ENCODE data around the gene MAGEB17.
"Not testable (repeated sequence)": the region's sequence is repeated elsewhere in the genome, so short reads cannot be mapped to it uniquely, and the experiment has no call there.

Gene MAGEB17

GRCh38 chrX:16138108-16138427 lies 29.2 kb upstream of the MAGEB17 start:
- Histone ChIP-seq H3K9me3 (ENCODE audit: control insufficient read depth, low read length) (no peaks in the 10 kb centered on the region), H3K4me1 (ENCODE audit: control insufficient read depth, insufficient read depth, low read length, poor library complexity, severe bottlenecking) (no peaks in the 10 kb centered on the region), H3K36me3 (ENCODE audit: control insufficient read depth, insufficient read depth, low read length) (no peaks in the 10 kb centered on the region), H3K4me3 (ENCODE audit: extremely low read depth, insufficient read depth, low read length, poor library complexity, severe bottlenecking) (no peak overlapping the region), H3K27ac (ENCODE audit: low read depth, low read length, severe bottlenecking) (no peak overlapping the region)
- no CpG with 5 or more reads among the region's 1 CpG for WGBS, 2 experiments (ENCODE audit: insufficient coverage in 2 of 2)

DNA sequence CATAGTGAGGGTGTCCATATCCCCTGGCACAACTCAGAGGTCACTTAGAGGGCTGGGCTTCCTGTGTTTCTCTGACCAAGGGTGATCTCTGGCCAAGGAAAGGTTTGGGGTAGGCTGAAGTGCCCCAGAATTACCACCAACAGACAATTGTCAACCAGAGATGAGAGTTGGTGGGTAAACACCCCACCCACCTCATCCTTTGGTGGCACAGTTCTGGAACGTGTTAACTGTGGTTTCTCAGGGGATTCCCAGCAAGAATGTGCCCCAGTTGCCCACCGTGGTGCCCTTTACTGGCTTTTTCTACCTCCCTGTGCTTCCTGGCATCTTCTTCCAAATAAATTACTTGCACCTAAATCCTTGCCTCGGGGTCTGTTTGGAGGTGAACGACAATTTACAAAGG lies 26.8 kb upstream of the MAGEB17 start:
- H3K4me3 ChIP-seq (ENCODE audit: extremely low read depth, insufficient read depth, low read length, poor library complexity, severe bottlenecking), result no peak overlapping the region
- WGBS, 2 experiments (ENCODE audit: insufficient coverage in 2 of 2), result 86% methylated on average over 2 of the region's 4 CpGs; no CpG with 5 or more reads in 1 of the 2 experiments
- no peaks in the 10 kb centered on the region for H3K4me1 ChIP-seq (ENCODE audit: control insufficient read depth, insufficient read depth, low read length, poor library complexity, severe bottlenecking)
- no peak overlapping the region for H3K27ac ChIP-seq (ENCODE audit: low read depth, low read length, severe bottlenecking)
- no peaks in the 10 kb centered on the region for H3K36me3 ChIP-seq (ENCODE audit: control insufficient read depth, insufficient read depth, low read length)
- no peaks in the 10 kb centered on the region for H3K9me3 ChIP-seq (ENCODE audit: control insufficient read depth, low read length)

- H3K27ac ChIP-seq (ENCODE audit: low read depth, low read length, severe bottlenecking), result no peak overlapping the region
- H3K4me3 ChIP-seq (ENCODE audit: extremely low read depth, insufficient read depth, low read length, poor library complexity, severe bottlenecking), result no peak overlapping the region
- no peaks in the 10 kb centered on the region for H3K9me3 ChIP-seq (ENCODE audit: control insufficient read depth, low read length)
- no peaks in the 10 kb centered on the region for H3K36me3 ChIP-seq (ENCODE audit: control insufficient read depth, insufficient read depth, low read length)
- no peaks in the 10 kb centered on the region for H3K4me1 ChIP-seq (ENCODE audit: control insufficient read depth, insufficient read depth, low read length, poor library complexity, severe bottlenecking)
These were observed 26.3 kb upstream of the MAGEB17 start for GRCh38 chrX:16140983-16141382.

- WGBS, 2 experiments (ENCODE audit: insufficient coverage in 2 of 2), result no CpG with 5 or more reads among the region's 4 CpGs
- Histone ChIP-seq H3K4me1 (ENCODE audit: control insufficient read depth, insufficient read depth, low read length, poor library complexity, severe bottlenecking) (no peaks in the 10 kb centered on the region), H3K27ac (ENCODE audit: low read depth, low read length, severe bottlenecking) (no peak overlapping the region), H3K4me3 (ENCODE audit: extremely low read depth, insufficient read depth, low read length, poor library complexity, severe bottlenecking) (no peak overlapping the region), H3K9me3 (ENCODE audit: control insufficient read depth, low read length) (no peaks in the 10 kb centered on the region), H3K36me3 (ENCODE audit: control insufficient read depth, insufficient read depth, low read length) (no peaks in the 10 kb centered on the region)
These were observed 25.6 kb upstream of the MAGEB17 start for GRCh38 chrX:16141422-16142245.

GRCh38 chrX:16142246-16142558 lies 25.1 kb upstream of the MAGEB17 start:
- Histone ChIP-seq H3K27ac (ENCODE audit: low read depth, low read length, severe bottlenecking) (no peak overlapping the region), H3K4me3 (ENCODE audit: extremely low read depth, insufficient read depth, low read length, poor library complexity, severe bottlenecking) (no peak overlapping the region), H3K9me3 (ENCODE audit: control insufficient read depth, low read length) (no peaks in the 10 kb centered on the region), H3K36me3 (ENCODE audit: control insufficient read depth, insufficient read depth, low read length) (no peaks in the 10 kb centered on the region), H3K4me1 (ENCODE audit: control insufficient read depth, insufficient read depth, low read length, poor library complexity, severe bottlenecking) (no peaks in the 10 kb centered on the region)

- H3K9me3 ChIP-seq (ENCODE audit: control insufficient read depth, low read length), result no peaks in the 10 kb centered on the region
- H3K27ac ChIP-seq (ENCODE audit: low read depth, low read length, severe bottlenecking), result no peak overlapping the region
- no peaks in the 10 kb centered on the region for H3K36me3 ChIP-seq (ENCODE audit: control insufficient read depth, insufficient read depth, low read length)
- H3K4me1 ChIP-seq (ENCODE audit: control insufficient read depth, insufficient read depth, low read length, poor library complexity, severe bottlenecking), result no peaks in the 10 kb centered on the region
- no peak overlapping the region for H3K4me3 ChIP-seq (ENCODE audit: extremely low read depth, insufficient read depth, low read length, poor library complexity, severe bottlenecking)
These were observed 23.3 kb upstream of the MAGEB17 start for GRCh38 chrX:16143968-16144367.

GRCh38 chrX:16144420-16144819 lies 22.9 kb upstream of the MAGEB17 start:
- no CpG with 5 or more reads among the region's 2 CpGs for WGBS, 2 experiments (ENCODE audit: insufficient coverage in 2 of 2)
- H3K4me1 ChIP-seq (ENCODE audit: control insufficient read depth, insufficient read depth, low read length, poor library complexity, severe bottlenecking), result no peaks in the 10 kb centered on the region
- no peak overlapping the region for H3K4me3 ChIP-seq (ENCODE audit: extremely low read depth, insufficient read depth, low read length, poor library complexity, severe bottlenecking)
- H3K36me3 ChIP-seq (ENCODE audit: control insufficient read depth, insufficient read depth, low read length), result no peaks in the 10 kb centered on the region
- no peak overlapping the region for H3K27ac ChIP-seq (ENCODE audit: low read depth, low read length, severe bottlenecking)
- H3K9me3 ChIP-seq (ENCODE audit: control insufficient read depth, low read length), result no peaks in the 10 kb centered on the region

DNA sequence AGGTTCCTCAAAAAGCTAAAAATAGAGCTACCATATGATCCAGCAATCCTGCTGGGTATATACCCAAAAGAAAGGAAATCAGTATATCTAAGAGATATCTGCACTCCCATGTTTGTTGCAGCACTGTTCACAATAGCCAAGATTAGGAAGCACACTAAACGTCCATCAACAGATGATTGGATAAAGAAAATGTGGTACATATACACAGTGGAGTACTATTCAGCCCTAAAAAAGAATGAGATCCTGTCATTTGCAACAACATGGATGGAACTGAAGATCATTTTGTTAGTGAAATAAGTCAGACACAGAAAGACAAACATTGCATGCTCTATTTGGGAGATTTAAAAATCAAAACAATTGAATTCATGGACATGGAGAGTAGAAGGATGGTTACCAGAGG lies 22.2 kb upstream of the MAGEB17 start:
- not testable (repeated sequence) for H3K27ac ChIP-seq (ENCODE audit: low read depth, low read length, severe bottlenecking); H3K4me3 ChIP-seq (ENCODE audit: extremely low read depth, insufficient read depth, low read length, poor library complexity, severe bottlenecking); H3K9me3 ChIP-seq (ENCODE audit: control insufficient read depth, low read length); H3K36me3 ChIP-seq (ENCODE audit: control insufficient read depth, insufficient read depth, low read length); H3K4me1 ChIP-seq (ENCODE audit: control insufficient read depth, insufficient read depth, low read length, poor library complexity, severe bottlenecking)
- no CpG with 5 or more reads among the region's 1 CpG for WGBS, 2 experiments (ENCODE audit: insufficient coverage in 2 of 2)

- no peak overlapping the region for H3K27ac ChIP-seq (ENCODE audit: low read depth, low read length, severe bottlenecking)
- H3K4me3 ChIP-seq (ENCODE audit: extremely low read depth, insufficient read depth, low read length, poor library complexity, severe bottlenecking), result no peak overlapping the region
- H3K36me3 ChIP-seq (ENCODE audit: control insufficient read depth, insufficient read depth, low read length), result no peaks in the 10 kb centered on the region
- H3K9me3 ChIP-seq (ENCODE audit: control insufficient read depth, low read length), result no peaks in the 10 kb centered on the region
- H3K4me1 ChIP-seq (ENCODE audit: control insufficient read depth, insufficient read depth, low read length, poor library complexity, severe bottlenecking), result no peaks in the 10 kb centered on the region
These were observed 21.6 kb upstream of the MAGEB17 start for GRCh38 chrX:16145656-16146055.

DNA sequence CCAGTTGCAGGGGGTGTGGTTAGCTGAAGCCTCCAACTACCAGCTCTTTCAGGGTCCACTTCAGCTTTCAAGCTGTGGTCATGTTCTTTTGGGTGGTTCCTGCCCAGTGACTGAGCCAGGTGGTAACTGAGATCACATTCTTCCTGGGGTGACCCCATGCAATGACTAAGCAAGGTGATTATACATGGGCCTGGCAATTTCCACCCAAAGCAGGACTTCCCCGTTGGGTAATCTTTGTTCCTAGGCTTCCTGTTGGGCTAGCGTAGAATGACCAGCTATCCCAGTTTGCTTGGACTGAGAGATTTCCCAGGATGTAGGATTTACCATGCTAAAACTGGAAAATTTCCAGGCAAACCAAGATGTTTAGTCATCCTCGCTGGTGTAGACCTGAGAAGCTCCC lies 18.4 kb upstream of the MAGEB17 start:
- Histone ChIP-seq H3K27ac (ENCODE audit: low read depth, low read length, severe bottlenecking) (no peak overlapping the region), H3K36me3 (ENCODE audit: control insufficient read depth, insufficient read depth, low read length) (peaks cover 7% of the 10 kb centered on the region), H3K9me3 (ENCODE audit: control insufficient read depth, low read length) (no peaks in the 10 kb centered on the region), H3K4me1 (ENCODE audit: control insufficient read depth, insufficient read depth, low read length, poor library complexity, severe bottlenecking) (no peaks in the 10 kb centered on the region), H3K4me3 (ENCODE audit: extremely low read depth, insufficient read depth, low read length, poor library complexity, severe bottlenecking) (no peak overlapping the region)
- 50 to 80% methylated on average over 1 to 2 of the region's 3 CpGs for WGBS, 2 experiments (ENCODE audit: insufficient coverage in 2 of 2)

DNA sequence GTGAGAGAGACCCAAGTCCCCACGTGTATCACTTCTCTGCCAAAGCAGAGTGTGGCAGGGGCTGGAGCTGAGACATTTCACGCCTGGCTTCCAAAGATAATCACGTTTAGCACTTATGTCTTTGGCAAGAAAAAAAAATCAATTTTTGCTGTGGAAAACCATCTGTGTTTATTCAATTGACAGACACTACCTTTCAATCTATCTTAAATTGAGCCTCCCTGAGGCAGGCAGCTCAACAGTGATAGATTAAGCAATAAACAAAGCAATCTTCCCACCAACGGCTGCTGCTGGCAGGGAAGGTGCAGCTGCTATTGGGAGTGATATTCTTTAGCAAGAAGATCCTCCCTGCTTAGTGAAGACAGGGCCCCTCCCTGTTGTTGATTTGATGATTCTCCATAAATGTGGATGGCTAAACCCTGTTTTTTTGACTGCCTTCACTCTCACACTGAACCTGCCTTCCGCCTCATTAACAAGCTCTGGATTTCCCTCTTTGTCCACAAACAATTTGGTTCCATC lies 11.6 kb upstream of the MAGEB17 start:
- peaks cover 12% of the 10 kb centered on the region for H3K4me1 ChIP-seq (ENCODE audit: control insufficient read depth, insufficient read depth, low read length, poor library complexity, severe bottlenecking)
- WGBS, 2 experiments (ENCODE audit: insufficient coverage in 2 of 2), result 100% methylated on average over 1 of the region's 5 CpGs; no CpG with 5 or more reads in 1 of the 2 experiments
- H3K9me3 ChIP-seq (ENCODE audit: control insufficient read depth, low read length), result no peaks in the 10 kb centered on the region
- no peak overlapping the region for H3K4me3 ChIP-seq (ENCODE audit: extremely low read depth, insufficient read depth, low read length, poor library complexity, severe bottlenecking)
- H3K27ac ChIP-seq (ENCODE audit: low read depth, low read length, severe bottlenecking), result no peak overlapping the region
- peaks cover 27% of the 10 kb centered on the region for H3K36me3 ChIP-seq (ENCODE audit: control insufficient read depth, insufficient read depth, low read length)

All from mesodermal cell (in vitro differentiated cells).